Esophagus squamous epithelium (tissue), 4 donors: ENCODE measurements around the gene TNFRSF18.

ENCODE experiments used
- CTCF ChIP-seq, 6 experiments: fragments of 450-650 bp in 4 of 6; fragments of 200-600 bp in 2 of 6; sonication (generic) in 2 of 6; IDR thresholded peaks; one replicate each; pipeline ENCODE4 v1.5.1; 2016 to 2019; ENCODE audit warnings: antibody characterized with exemption in 6 of 6, mild to moderate bottlenecking in 4 of 6, moderate library complexity in 4 of 6
- POLR2A ChIP-seq, 4 donors: fragments of 450-650 bp; IDR thresholded peaks; one replicate each; pipeline ENCODE4 v1.6.1; 2017; ENCODE audit warnings: antibody characterized with exemption in 4 of 4, mild to moderate bottlenecking in 4 of 4, moderate library complexity in 3 of 4

GRCh38 chr1:1164701-1165451 lies 41.5 kb downstream of the TNFRSF18 start:
- TF ChIP-seq CTCF (IDR thresholded peaks at IDR 0.05) (no peak), POLR2A (IDR thresholded peaks at IDR 0.05) (peak in 2 of 4 donors; percentile 3 to 34)
